ENCODE data around the gene ZBTB34.

Gene ZBTB34

GRCh38 chr9:126919193-126919592, 58.8 kb downstream of the ZBTB34 start:
- DNase-seq (ENCODE audit: low spot score): no peak

GRCh38 chr9:126925876-126926275, 65.4 kb downstream of the ZBTB34 start:
- DNase-seq (ENCODE audit: low spot score): no peak

GRCh38 chr9:126926364-126926763, 65.9 kb downstream of the ZBTB34 start:
- no peak for DNase-seq (ENCODE audit: low spot score)

- DNase-seq (ENCODE audit: low spot score): no peak
These were observed 67.0 kb downstream of the ZBTB34 start for GRCh38 chr9:126927419-126927818.

GRCh38 chr9:126932871-126933321, 72.5 kb downstream of the ZBTB34 start:
- no peak for DNase-seq (ENCODE audit: low spot score)

- DNase-seq (ENCODE audit: low spot score): no peak
These were observed 73.0 kb downstream of the ZBTB34 start for GRCh38 chr9:126933334-126933980.

GRCh38 chr9:126934441-126934840, 74.0 kb downstream of the ZBTB34 start:
- DNase-seq (ENCODE audit: low spot score): no peak
